GM19238 (cell line): ENCODE results near the gene POM121L2.

Source experiments
- DNase-seq: peaks from one replicate; pipeline ENCODE4 v3.0.0; 2011; ENCODE audit warnings: low spot score; ENCODE audit not compliant: insufficient read length

POM121L2 gene

DNA sequence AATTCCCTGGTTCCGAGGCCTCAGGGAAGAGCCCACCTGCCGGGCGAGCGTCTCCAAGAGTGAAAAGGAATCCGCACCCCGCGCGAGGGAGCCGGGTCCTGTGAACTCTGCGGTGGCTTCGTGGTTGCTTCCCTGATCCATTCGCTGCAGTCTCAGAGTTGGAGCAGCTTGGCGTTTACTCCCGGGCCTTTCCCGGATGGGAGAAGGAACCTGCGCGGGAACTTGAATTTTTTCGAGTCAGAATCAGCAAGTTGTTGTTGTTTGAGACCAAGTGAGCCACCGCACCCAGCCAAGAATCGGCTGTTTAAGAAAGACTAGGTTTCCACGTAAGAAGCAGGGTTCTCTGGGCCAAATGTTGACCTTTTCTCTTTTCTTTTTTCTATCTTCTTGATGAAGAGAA is 51.7 kb downstream of the POM121L2 start:
- no peak for DNase-seq
